ENCODE data around the gene RGS3.
"Not testable (repeated sequence)": the region's sequence is repeated elsewhere in the genome, so short reads cannot be mapped to it uniquely, and the experiment has no call there.

The RGS3 gene

GRCh38 chr9:113467183-113467582 is 3.7 kb downstream of the RGS3 start:
- no peak for DNase-seq

GRCh38 chr9:113468716-113469448 is 5.4 kb downstream of the RGS3 start:
- no peak for DNase-seq

- no peak for DNase-seq
Measured at GRCh38 chr9:113471143-113471542, 7.6 kb downstream of the RGS3 start.

GRCh38 chr9:113471566-113471965 is 8.0 kb downstream of the RGS3 start:
- no peak for DNase-seq

- DNase-seq: no peak
Measured at GRCh38 chr9:113472199-113472598, 8.7 kb downstream of the RGS3 start.

GRCh38 chr9:113474360-113475028 is 11.0 kb downstream of the RGS3 start:
- no peak for DNase-seq

GRCh38 chr9:113475031-113475430 is 11.5 kb downstream of the RGS3 start:
- DNase-seq: no peak

- no peak for DNase-seq
Measured at GRCh38 chr9:113475992-113476391, 12.5 kb downstream of the RGS3 start.

- no peak for DNase-seq
Measured at GRCh38 chr9:113476511-113476916, 13.0 kb downstream of the RGS3 start.

- no peak for DNase-seq
Measured at GRCh38 chr9:113477058-113477457, 13.5 kb downstream of the RGS3 start.

GRCh38 chr9:113477661-113478060 is 14.1 kb downstream of the RGS3 start:
- DNase-seq: no peak

- DNase-seq: no peak
Measured at GRCh38 chr9:113479174-113479621, 15.7 kb downstream of the RGS3 start.

GRCh38 chr9:113480612-113481011 is 17.1 kb downstream of the RGS3 start:
- no peak for DNase-seq

GRCh38 chr9:113481176-113481787 is 17.8 kb downstream of the RGS3 start:
- DNase-seq: no peak

GRCh38 chr9:113482341-113482740 is 18.8 kb downstream of the RGS3 start:
- no peak for DNase-seq

GRCh38 chr9:113482991-113483675 is 19.6 kb downstream of the RGS3 start:
- DNase-seq: no peak

- no peak for DNase-seq
Measured at GRCh38 chr9:113483676-113484257, 20.2 kb downstream of the RGS3 start.

GRCh38 chr9:113484258-113484730 is 20.8 kb downstream of the RGS3 start:
- DNase-seq: no peak

GRCh38 chr9:113485761-113486115 is 22.2 kb downstream of the RGS3 start:
- no peak for DNase-seq

GRCh38 chr9:113486327-113486726 is 22.8 kb downstream of the RGS3 start:
- DNase-seq: no peak

- DNase-seq: no peak
Measured at GRCh38 chr9:113488071-113488470, 24.5 kb downstream of the RGS3 start.

- no peak for DNase-seq
Measured at GRCh38 chr9:113488490-113488889, 25.0 kb downstream of the RGS3 start.

GRCh38 chr9:113491147-113491546 is 27.6 kb downstream of the RGS3 start:
- DNase-seq: not testable (repeated sequence)
